Measurements from ENCODE around the gene IFI27L1.
"Not testable (repeated sequence)": the region's sequence is repeated elsewhere in the genome, so short reads cannot be mapped to it uniquely, and the experiment has no call there.

Gene IFI27L1

DNA sequence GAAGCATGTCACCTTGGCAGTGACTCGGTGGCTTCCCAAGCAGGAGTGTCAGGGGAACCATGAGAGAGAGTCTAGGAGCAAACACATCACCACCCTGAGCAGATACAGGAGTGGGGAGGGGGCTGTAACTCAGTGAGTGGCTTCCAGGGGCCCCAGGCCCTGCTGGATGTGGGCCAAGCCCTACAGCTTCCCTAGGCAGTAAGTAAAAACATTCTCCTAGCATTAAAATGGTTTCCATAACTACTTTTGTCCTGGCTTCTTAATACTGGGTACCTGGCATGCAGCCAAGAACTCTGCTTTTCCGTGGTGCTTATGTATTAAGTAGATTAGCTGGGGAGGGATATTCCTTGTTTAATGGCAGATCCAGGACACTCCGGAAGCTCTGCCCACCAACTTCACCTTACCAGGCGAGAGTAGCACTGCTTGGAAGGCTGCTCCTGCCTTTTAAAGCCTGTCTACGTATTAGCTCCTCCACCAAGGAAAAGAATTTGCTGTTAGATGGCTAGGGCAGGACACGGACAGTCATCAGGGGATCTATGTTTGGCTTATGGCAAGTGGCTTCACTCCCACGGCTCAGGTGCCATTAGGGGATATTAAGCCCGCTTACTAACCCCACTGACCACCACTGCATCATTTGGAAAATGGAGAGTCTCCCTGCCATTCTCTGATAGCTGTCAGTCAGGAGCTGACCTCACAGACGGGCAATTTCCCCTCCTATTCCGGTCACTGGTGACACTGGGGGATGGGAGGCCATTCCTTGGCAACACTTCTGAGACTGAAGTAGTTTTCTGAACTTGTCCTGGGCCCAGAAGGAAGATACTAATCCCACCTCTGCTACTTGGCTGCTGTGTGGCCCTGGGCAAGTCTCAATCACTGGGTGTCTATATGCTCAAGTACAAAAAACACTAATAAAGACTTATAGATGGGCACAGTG, 32.2 kb upstream of the IFI27L1 start:
- DNase-seq (ENCODE audit: low read depth): no peak

DNA sequence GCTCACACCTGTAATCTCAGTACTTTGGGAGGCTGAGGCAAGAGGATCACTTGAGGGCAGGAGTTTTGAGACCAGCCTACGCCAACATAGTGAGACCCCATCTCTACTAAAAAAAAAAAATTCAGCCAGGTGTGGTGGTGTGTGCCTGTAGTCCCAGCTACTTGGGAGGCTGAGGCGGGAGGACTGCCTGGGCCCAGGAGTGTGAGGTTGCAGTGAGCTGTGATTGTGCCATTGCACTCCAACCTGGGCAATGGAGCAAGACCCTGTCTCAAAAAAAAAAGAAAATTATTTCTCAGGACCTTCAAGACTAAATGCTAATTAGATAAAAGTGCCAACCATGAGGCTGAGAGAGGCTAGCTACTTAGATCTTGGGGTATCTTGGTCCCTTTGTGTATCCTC, 31.5 kb upstream of the IFI27L1 start:
- DNase-seq (ENCODE audit: low read depth): no peak

DNA sequence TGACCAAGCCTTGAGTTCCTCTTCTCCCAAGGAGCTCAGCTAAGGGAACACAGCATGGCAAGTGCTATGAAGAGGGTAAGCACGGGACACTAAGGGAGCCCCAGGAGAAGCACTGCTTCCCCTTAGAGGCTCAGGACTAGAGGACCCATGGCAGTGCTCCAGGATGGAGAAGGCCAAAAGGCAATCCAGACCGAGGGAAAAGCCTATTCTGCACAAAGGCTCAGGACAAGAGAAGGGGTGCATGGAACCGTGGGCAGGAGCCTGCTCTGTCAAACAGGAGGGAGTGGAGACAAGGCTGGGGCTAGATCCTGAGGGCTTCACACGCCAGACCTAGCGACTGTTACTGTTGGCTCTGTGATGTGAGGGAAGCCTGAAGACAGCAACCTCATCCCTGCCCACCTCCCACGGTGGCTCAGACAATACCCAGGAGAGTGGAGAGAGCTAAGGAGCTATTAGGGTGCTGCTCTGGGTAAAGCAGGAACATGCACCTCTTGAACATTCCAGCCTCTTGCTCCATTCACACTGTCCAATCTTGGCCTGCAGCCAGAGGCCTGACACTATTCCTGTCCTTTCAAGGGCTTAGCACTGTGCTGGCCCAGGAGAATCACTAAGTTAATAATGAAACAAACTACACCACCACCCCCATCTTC, 30.8 kb upstream of the IFI27L1 start:
- DNase-seq (ENCODE audit: low read depth): no peak

DNA sequence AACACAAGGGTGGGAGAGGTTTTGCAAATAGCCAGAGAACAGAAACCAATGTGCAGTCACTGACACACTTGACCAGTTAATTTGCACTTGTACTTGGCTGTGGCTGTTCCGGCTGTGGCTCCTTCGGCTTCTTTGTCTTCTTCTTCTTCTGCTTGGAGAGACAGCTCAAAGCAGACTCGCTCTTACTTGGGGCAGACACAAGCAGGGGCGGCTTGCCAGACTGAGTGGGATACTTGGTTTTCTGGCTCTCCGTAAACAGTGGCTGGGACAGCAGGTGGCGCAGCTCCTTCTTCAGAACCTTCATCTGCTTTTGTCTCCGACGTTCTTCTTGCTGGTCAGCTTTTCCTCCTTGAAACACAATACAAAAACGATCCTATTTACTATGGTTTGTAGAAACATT, 30.0 kb upstream of the IFI27L1 start:
- no peak for DNase-seq (ENCODE audit: low read depth)

DNA sequence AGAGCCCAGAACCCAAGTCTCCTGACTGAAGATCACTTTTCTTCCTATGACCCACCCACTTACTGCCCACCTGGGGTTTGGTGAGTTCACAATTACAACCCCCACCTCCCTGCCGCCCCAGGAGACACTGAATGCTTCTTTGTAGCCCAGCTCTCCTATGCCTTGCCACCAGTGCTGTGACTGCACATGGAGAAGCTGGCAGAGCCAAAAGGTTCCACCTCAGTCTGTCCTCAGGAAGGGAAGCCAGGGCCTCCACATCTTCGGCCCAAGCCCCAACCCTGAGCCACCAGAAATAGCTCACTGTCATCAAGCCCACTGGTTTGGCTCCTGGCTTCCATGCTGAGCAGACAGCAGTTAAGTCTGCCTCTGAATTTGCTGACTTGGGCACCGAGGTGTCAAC, 29.3 kb upstream of the IFI27L1 start:
- no peak for DNase-seq (ENCODE audit: low read depth)

DNA sequence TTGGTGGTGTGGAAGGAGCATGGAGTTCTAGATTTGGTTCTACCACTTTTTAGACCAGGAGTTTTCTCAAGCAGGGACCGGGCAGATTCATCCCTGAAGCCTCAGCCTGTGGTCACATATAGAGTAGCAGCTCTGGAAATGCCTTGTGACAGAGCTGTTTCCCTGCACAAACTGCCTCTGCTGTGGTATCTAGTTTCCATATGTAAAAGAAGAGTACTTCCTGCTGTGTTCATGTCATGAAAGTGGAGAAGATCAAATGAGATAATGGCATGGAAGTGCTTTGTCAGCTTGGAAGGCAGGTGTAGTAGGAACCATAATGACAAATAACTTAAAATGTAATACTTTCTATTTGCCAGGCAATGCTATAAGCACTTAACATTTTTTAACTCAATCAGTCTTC, 28.9 kb upstream of the IFI27L1 start:
- no peak for DNase-seq (ENCODE audit: low read depth)

DNA sequence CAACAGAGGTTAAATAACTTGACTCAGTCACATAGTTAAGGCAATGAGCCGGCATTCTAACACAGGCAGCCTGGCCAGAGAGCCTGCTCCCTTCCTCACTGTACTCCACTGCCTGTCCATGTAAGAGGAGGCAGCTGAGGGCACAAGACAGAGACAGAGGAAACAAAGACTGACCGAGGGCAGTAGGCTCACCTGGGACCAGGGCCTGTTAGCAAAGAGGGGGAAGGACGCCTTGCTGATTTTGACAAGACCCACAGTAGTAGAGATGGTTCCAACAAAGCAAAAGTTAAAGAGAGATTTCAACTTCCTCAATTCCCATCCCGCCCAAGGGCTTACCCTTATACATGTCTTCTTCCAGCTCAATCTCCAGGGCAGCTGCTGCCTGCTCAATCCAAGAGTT, 28.4 kb upstream of the IFI27L1 start:
- no peak for DNase-seq (ENCODE audit: low read depth)

DNA sequence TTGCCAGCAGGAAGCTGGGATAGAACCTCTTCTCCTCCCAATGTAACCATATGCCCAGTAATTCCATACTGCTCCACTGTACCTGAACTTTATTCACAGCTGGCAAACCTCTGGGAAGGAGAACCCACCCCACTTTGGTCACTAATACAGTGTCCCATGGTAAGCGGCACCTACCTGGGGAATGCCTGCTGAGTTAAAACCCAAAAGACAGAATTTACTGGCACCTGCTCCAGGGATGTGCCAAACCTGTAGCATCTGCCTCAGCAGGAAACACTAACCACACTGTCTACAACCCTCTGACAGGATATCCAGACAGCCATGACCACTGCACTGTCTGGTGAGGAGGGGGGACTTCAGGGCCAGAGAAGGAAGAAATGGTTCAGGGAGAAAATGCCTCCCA, 26.7 kb upstream of the IFI27L1 start:
- no peak for DNase-seq (ENCODE audit: low read depth)

DNA sequence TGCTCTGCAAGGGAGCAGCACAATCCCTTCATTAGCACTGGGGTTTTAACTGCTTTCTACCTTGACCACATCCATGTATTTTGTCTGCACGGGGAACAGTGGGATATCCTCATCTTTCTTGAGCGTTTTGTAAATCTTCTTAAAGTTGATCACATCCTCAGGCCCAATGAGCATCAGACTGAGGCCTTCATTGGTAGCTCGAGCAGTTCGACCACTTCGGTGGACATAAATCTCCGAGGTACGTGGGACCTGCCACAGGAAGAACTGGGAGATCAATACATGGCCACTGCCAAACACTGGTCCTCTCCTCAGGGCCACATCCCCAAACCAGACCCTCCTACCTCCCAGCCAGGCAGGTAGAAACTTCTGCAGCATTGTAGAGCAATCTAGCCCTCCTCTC, 26.2 kb upstream of the IFI27L1 start:
- no peak for DNase-seq (ENCODE audit: low read depth)

DNA sequence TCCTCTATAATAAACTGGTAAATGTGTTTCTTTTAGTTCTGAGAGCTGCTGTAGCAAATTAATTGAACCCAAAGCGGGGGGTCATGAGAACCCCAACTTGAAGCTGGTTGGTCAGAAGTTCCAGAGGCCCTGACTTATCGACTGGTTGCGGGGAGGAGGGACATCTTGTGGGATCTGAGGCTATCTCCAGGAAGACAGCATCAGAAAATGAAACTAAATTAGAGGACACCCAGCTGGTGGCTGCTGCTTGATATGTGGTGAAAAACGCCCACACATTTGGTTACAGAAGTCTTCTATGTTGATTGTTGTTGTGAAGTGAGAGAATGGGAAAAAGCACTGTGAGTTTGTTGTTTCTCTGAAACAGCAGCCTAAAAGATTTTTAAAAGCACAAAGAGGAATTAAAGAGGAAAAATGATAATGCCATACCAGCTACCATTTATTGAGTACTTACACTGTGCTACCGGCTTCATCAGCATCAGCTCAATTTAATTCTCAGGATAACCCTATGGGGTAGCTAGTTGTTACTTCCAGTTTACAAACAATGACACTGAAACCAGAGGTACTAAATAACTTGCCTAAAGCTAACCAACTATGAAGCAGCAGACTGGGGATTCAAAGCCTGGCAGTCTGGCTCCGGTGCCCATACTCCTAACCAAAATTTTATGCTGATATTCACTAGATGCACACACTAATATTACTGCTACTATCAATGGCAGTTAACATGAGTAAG, 24.4 kb upstream of the IFI27L1 start:
- DNase-seq (ENCODE audit: low read depth): no peak

DNA sequence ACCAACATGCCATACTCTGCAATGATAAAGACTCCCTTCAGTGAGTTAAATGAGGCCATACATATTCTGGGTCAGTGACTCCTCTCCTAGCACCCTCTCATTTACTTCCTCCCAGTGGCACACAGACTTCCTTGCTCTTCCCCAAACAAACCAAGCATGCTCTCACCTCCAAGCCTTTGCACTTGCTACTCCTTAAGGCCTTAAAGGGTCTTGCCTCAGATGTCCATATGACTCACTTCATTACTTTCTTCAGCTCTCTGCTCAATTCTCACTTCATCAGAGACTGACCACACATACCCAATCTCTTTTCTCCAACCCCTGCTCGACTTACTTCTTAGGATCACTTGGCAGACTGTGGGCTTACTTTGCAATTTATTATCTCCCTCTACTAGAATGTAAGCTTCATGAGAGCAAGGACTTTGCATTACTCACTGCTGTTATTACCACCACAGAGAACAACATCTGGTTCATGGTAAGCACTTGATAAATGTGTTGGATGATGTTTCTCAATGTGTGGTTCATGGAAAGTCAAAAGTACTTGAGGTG, 22.9 kb upstream of the IFI27L1 start:
- no peak for DNase-seq (ENCODE audit: low read depth)

DNA sequence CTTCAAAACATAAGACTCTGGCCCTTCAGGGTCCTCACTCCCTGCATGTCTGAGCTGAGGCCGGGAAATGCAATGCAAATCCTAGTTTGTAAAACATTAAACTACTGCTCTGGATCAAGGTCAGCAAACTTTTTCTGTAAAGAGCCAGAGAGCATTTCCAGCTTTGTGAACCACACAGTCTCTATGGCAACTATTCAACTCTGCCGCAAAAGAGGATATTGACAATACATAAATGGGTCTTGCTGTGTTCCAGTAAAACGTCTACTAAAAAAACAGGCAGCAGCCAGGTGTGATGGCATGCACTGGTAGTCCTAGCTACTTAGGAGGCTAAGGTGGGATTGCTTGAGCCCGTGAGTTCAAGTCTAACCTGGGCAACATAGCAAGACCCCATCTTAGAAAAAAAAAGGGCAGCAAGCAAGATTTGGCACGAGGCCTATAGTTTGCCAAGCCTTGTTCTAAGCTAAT, 22.4 kb upstream of the IFI27L1 start:
- no peak for DNase-seq (ENCODE audit: low read depth)

DNA sequence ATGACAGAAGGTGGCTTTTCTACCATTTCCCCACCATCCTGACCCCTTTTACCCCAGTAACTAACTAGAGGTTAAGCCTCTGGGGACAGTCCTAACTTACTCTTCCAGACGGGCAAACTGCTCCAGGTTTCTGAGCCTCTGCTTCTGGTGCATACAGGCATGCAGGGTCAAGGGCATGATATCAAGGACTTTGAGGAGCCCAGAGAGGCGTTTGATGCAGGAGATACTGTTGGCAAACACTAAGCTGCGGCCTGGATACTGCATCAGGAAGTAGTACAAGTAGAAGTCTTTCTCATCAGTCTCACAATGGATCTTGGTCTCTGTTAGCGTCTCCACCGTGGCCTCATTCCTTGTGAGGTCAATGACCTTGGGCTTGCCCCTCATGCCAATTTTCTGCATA, 21.1 kb upstream of the IFI27L1 start:
- DNase-seq (ENCODE audit: low read depth): no peak

DNA sequence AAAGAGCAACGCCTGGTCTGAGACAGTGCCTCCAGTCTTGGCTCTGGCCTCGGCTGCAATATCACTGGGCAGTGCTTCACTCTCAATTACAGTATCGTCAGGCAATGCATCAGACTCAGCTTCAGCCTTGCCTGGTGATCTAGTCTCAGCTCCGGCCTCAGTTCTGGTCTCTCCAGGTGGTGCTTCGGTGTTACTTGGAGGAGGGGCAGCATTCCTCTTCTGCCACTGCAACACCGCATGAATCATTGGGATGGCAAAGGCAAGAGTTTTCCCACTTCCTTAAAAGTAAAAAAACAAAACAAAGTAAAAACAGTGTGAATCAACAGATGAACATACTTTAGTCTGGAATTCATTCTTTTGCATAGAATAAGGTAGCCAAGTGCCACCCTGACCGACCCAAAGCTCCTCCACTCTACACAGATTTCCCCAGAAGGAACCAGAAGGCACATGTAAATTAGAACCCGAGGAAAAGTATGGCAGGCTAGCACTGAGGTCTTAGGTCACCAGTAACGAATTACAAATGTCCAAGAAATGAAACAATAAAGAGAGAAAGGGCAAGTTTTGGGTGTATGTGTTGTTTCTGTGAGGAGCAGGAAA, 18.7 kb upstream of the IFI27L1 start:
- no peak for DNase-seq (ENCODE audit: low read depth)

DNA sequence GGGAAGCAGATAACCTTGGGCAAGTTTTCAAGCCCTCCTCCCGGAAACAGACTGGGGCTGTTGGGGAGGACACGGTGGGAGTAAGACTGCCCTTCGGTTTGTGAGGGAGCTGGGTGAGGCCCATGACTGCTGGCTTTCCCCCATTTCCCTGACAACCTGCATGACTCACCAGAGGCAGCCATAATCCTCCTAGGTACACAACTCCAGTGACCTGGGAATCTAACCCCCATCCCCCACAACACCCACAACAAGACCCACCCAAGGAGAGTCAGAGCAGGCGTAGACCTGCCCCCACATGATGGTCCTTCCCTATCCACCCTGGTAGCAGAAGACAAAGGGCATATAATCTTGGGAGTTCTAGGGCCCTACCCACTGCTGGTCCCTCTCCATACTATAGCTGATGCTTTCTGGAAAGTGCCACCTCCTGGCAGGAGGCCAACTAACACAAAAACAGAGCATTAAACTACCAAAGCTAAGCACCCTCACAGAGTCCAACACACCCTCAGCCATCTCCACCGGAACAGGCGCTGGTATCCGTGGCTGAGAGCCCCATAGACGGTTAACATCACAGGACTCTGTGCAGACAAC, 14.9 kb upstream of the IFI27L1 start:
- DNase-seq (ENCODE audit: low read depth): no peak

DNA sequence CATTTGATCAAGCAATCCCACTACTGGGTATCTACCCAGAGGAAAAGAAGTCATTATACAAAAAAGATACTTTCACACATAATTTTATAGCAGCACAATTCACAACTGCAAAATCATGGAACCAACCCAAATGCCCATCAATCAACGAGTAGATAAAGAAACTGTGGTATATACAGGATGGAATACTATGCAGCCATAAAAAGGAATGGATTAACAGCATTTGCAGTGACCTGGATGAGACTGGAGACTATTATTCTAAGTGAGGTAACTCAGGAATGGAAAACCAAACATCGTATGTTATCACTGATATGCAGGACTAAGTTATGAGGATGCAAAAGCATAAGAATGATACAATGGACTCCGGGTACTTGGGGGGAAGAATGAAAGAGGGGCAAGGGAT, 9.0 kb upstream of the IFI27L1 start:
- DNase-seq (ENCODE audit: low read depth): not testable (repeated sequence)

DNA sequence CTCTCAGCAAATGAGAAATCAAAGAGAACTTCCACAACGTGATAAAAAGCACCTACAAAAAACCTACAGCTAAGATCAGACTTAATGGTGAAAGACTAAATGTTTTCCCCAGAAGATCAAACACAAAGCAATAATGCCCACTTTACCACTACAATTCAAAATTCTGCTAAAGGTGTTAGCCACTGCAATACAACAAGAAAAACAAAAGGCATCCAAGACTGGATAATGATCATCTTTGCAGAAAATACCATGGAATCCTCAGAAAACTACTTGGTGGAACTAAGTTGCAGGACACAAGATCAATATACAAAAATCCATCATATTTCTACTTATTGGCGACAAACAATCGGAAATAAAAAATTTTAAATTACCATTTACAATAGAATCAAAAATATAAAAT, 6.6 kb upstream of the IFI27L1 start:
- no peak for DNase-seq (ENCODE audit: low read depth)

DNA sequence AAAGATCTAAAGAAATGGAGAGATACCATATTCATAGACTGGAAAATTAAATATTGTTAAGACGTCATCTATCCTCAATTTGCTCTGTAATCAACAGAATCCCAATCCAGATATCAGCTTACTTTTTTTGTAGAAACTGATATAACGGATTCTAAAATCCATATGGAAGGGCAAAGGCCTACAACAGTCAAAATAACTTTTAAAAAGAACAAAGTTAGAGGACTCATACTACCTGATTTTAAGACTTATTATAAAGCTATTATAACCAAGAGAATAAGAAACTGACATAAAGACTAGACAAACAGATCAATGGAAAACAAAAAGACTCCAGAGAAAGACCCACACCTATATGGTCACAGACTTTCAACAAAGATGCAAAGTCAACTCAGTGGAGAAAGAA, 6.1 kb upstream of the IFI27L1 start:
- DNase-seq (ENCODE audit: low read depth): no peak

DNA sequence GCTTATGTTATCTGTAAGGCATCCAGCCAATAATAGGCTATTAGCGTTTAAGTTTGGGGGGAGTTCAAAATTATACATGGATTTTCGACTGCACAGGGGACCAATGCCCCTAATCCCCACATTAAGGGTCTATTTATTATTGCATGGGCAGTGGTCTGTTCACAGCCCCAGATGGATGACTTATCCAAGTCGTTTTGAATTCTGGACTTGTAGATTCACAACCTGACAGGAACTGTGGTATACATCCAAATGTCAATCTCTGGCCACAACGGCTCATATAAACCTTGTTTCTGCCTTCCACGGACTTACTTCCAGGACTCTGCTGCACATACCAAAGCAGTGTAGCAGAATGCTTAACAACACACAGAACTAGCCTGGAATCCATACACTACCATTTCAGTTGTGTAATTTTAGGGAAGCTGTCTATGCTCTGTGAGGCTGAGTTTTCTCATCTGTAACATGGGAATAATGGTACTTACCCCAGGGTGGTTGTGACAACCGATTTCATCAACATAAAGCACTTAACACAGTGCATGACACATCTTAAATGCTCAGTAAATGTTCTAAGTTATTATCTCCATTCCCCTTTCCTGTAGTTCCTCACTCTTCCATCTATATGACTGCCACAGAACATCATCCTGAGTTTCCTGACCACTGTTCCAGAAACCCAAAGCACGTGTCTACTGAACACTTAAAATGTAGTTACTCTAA, 3.8 kb upstream of the IFI27L1 start:
- no peak for DNase-seq (ENCODE audit: low read depth)

DNA sequence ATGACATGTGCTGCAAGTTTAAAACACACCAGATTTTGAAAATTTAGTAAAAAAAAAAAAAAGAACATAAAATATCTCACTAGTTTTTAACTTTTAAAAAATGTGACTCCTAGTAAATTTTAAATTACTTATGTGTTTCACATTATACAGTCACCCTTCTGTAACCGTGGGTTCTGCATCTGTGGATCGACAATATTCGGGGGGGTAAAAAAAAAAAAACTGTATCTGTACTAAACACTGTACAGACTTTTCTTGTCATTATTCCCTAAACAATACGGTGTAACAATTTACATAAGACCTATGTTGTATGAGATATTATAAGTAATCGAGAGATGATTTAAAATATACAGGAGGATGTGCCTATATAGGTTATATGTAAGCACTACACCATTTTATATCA, 3.3 kb upstream of the IFI27L1 start:
- DNase-seq (ENCODE audit: low read depth): no peak
